Measurements from ENCODE around the gene CSNK1G3.
"Not testable (repeated sequence)": the region's sequence is repeated elsewhere in the genome, so short reads cannot be mapped to it uniquely, and the experiment has no call there.

Gene CSNK1G3

GRCh38 chr5:123482258-123482657 lies 29.7 kb upstream of the CSNK1G3 start:
- DNase-seq (ENCODE audit: low read depth): no peak
- H3K4me3 ChIP-seq (ENCODE audit: control insufficient read depth, low read depth, low read length): no peak overlapping the region

GRCh38 chr5:123483446-123484077 lies 28.4 kb upstream of the CSNK1G3 start:
- H3K4me3 ChIP-seq (ENCODE audit: control insufficient read depth, low read depth, low read length): no peak overlapping the region
- no peak for DNase-seq (ENCODE audit: low read depth)
- TF ChIP-seq CTCF (conservative IDR thresholded peaks at IDR 0.05; ENCODE audit: control insufficient read depth, insufficient read depth, low read depth, low read length): no peak

More at GRCh38 chr5:123482258-123482657, 29.7 kb upstream of the CSNK1G3 start:
- TF ChIP-seq CTCF (conservative IDR thresholded peaks at IDR 0.05; ENCODE audit: control insufficient read depth, insufficient read depth, low read depth, low read length): no peak

GRCh38 chr5:123485275-123485674 lies 26.7 kb upstream of the CSNK1G3 start:
- no peak overlapping the region for H3K4me3 ChIP-seq (ENCODE audit: control insufficient read depth, low read depth, low read length)
- no peak for TF ChIP-seq CTCF (conservative IDR thresholded peaks at IDR 0.05; ENCODE audit: control insufficient read depth, insufficient read depth, low read depth, low read length)
- DNase-seq (ENCODE audit: low read depth): no peak

GRCh38 chr5:123486951-123487655 lies 24.9 kb upstream of the CSNK1G3 start:
- no peak overlapping the region for H3K4me3 ChIP-seq (ENCODE audit: control insufficient read depth, low read depth, low read length)
- no peak for TF ChIP-seq CTCF (conservative IDR thresholded peaks at IDR 0.05; ENCODE audit: control insufficient read depth, insufficient read depth, low read depth, low read length)
- DNase-seq (ENCODE audit: low read depth): peak; percentile 66

- no peak for TF ChIP-seq CTCF (conservative IDR thresholded peaks at IDR 0.05; ENCODE audit: control insufficient read depth, insufficient read depth, low read depth, low read length)
- H3K4me3 ChIP-seq (ENCODE audit: control insufficient read depth, low read depth, low read length): no peak overlapping the region
- no peak for DNase-seq (ENCODE audit: low read depth)
Observed at GRCh38 chr5:123490974-123491373, 21.0 kb upstream of the CSNK1G3 start.

GRCh38 chr5:123495211-123495610 lies 16.8 kb upstream of the CSNK1G3 start:
- not testable (repeated sequence) for DNase-seq (ENCODE audit: low read depth); H3K4me3 ChIP-seq (ENCODE audit: control insufficient read depth, low read depth, low read length)

GRCh38 chr5:123496892-123497291 lies 15.1 kb upstream of the CSNK1G3 start:
- TF ChIP-seq CTCF (conservative IDR thresholded peaks at IDR 0.05; ENCODE audit: control insufficient read depth, insufficient read depth, low read depth, low read length): no peak
- no peak overlapping the region for H3K4me3 ChIP-seq (ENCODE audit: control insufficient read depth, low read depth, low read length)
- peak; percentile 83 for DNase-seq (ENCODE audit: low read depth)

Measured in fibroblast of mammary gland (primary cell).